ENCODE measurements around the gene TMOD1.

DNA sequence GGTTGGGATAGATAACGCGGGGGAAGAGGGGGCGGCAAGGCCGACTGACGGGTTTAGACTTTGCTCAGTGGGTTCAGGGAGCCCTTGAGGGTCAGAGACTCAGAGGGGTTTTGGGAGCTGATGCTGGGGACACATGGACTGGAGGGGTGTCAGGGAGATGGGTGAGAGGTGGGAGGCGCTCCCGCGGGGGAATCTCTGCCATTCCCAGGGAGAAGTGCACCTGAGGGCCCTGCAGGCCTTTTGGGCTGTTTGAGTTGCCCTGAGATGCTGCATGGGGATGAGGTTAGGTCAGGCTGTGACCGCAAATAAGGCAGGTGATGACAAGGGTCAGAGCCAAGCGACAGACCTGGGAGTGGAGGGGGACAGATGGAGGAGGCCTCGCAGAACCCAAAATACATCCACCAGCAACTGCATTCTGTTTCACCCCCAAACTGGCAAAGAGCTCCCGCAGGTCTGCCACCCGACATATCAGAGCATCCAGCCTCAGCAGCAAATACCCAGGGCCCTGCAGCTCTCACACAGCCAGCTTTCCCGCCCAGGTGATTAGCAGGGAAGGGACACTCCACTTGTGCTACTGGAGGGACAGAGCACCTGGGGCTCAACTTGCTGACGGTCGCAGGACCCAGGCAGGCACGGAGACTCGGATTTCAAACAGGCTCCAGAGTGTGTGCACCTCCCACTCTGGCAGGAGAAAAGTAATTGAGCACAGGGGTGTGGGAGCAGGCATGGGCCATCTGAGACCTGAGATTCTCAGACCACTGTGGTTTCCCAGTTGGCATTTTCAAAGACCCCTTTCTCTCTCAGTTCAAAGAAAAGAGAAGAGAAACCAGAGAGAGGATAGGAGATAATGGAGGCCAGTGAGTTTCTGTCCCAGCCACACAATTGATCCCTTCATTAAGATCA lies 26.4 kb downstream of the TMOD1 start:
- TF ChIP-seq MAX (IDR thresholded peaks at IDR 0.05), result no peak
- TF ChIP-seq CTCF (IDR thresholded peaks at IDR 0.05; ENCODE audit: low read depth, low read length, missing input control), result no peak
- no peak for TF ChIP-seq RAD21 (IDR thresholded peaks at IDR 0.05)
- TF ChIP-seq ATF3 (IDR thresholded peaks at IDR 0.05), result no peak
- no peak for TF ChIP-seq JUND (IDR thresholded peaks at IDR 0.05)
- no peak for TF ChIP-seq HNF4A (conservative IDR thresholded peaks at IDR 0.05)
